A549 (cell line): Measurements from ENCODE around the gene C20orf141. TPM values are rescaled to one million over a fixed set of nuclear protein-coding genes. Genes with fewer than 3 reads are reported as not detected.

ENCODE experiments used
- ATAC-seq, 2 experiments: fragments of 200-7000 bp in 1 of 2; fragments of >200 bp in 1 of 2; cut with Nextera tagmentation in 1 of 2; cut with Tn5 transposase in 1 of 2; 3 replicates each; pipeline versions ENCODE4 v1.8.0 to v1.9.1; 2018 to 2020; ENCODE audit warnings: mild to moderate bottlenecking in 1 of 2, moderate library complexity in 1 of 2
- CTCF ChIA-PET: fragments of 300-600 bp; sonication (Branson Sonifier 250); formaldehyde crosslinking; extraction: SDS; loops from one replicate; lab custom pipeline; 2021; ENCODE audit warnings: antibody characterized with exemption, inconsistent platforms; lab: Yijun Ruan, JAX
- POLR2A ChIA-PET: fragments of 350-600 bp; formaldehyde crosslinking; extraction: SDS; loops from one replicate; lab custom pipeline; 2021; ENCODE audit warnings: antibody characterized with exemption, inconsistent platforms; lab: Yijun Ruan, JAX
- DNase-seq, 2 experiments: peaks; one replicate each; pipeline versions ENCODE4 v3.0.0 to v3.0.0-alpha.2; 2011 to 2016; ENCODE audit warnings: low read depth in 1 of 2, low spot score in 1 of 2
- FAIRE-seq: peaks from 2 replicates; lab custom pipeline; 2011; peaks lifted over from hg19 to GRCh38; lab: Jason Lieb, UNC
- H3K27ac ChIP-seq, 2 experiments: fragments of >200 bp; sonication (Bioruptor Twin); formaldehyde crosslinking; 3 replicates each; pipeline ENCODE4 v1.5.1; 2016 to 2017
- H3K4me1 ChIP-seq: fragments of >200 bp; sonication (Bioruptor Twin); formaldehyde crosslinking; 3 replicates; pipeline ENCODE4 v1.6.1; 2016
- H3K4me2 ChIP-seq: fragments of >200 bp; sonication (Bioruptor Twin); formaldehyde crosslinking; 3 replicates; pipeline ENCODE4 v1.6.1; 2016
- H3K4me3 ChIP-seq: fragments of >200 bp; sonication (Bioruptor Twin); formaldehyde crosslinking; 3 replicates; pipeline ENCODE4 v1.5.1; 2016
- H3K9me3 ChIP-seq: fragments of >200 bp; sonication (Bioruptor Twin); formaldehyde crosslinking; 3 replicates; pipeline ENCODE4 v1.6.1; 2016
- CBX8 ChIP-seq: fragments of 200-600 bp; sonication (generic); IDR thresholded peaks from 2 replicates; pipeline ENCODE4 v1.6.1; 2016
- CEBPB ChIP-seq, 2 experiments: fragments of >200 bp in 1 of 2; sonication (Bioruptor Twin) in 1 of 2; formaldehyde crosslinking in 1 of 2; IDR thresholded peaks; 2 replicates each; pipeline ENCODE4 v1.6.1; 2012 to 2016
- CTCF ChIP-seq: fragments of >200 bp; sonication (Bioruptor Twin); formaldehyde crosslinking; IDR thresholded peaks from 3 replicates; pipeline ENCODE4 v1.5.1; 2016
- EHF ChIP-seq: fragments of 250-450 bp; sonication (Bioruptor Pico); IDR thresholded peaks from 2 replicates; pipeline ENCODE4 v1.5.0; 2020; ENCODE audit warnings: mild to moderate bottlenecking
- ELK1 ChIP-seq: fragments of 150-350 bp; IDR thresholded peaks from 2 replicates; pipeline ENCODE4 v1.6.1; 2014; ENCODE audit warnings: low read depth, mild to moderate bottlenecking, low read length
- FOSB ChIP-seq: fragments of 250-450 bp; sonication (Bioruptor Pico); IDR thresholded peaks from 2 replicates; pipeline ENCODE4 v1.5.0; 2020; ENCODE audit warnings: mild to moderate bottlenecking, moderate library complexity
- FOXS1 ChIP-seq: fragments of 250-450 bp; sonication (Bioruptor Pico); IDR thresholded peaks from 2 replicates; pipeline ENCODE4 v1.5.0; 2020; ENCODE audit warnings: mild to moderate bottlenecking, moderate library complexity
- GATA3 ChIP-seq: IDR thresholded peaks from 2 replicates; pipeline ENCODE4 v1.6.1; 2012; ENCODE audit warnings: borderline replicate concordance
- JUN ChIP-seq, 2 experiments: fragments of >200 bp; sonication (Bioruptor Twin); formaldehyde crosslinking; IDR thresholded peaks; 2 replicates in 1 of 2; 3 replicates in 1 of 2; pipeline ENCODE4 v1.6.1; 2016 to 2017
- JUNB ChIP-seq: fragments of >200 bp; sonication (Bioruptor Twin); formaldehyde crosslinking; IDR thresholded peaks from 2 replicates; pipeline ENCODE4 v1.6.1; 2016
- MAX ChIP-seq: IDR thresholded peaks from 2 replicates; pipeline ENCODE4 v1.6.1; 2012
- MAZ ChIP-seq: fragments of 150-350 bp; IDR thresholded peaks from 2 replicates; pipeline ENCODE4 v1.6.1; 2014; ENCODE audit warnings: antibody characterized with exemption, low read depth, low read length, borderline replicate concordance
- MYC ChIP-seq: IDR thresholded peaks from 2 replicates; pipeline ENCODE4 v1.6.1; 2012; ENCODE audit warnings: mild to moderate bottlenecking, inconsistent platforms, low read length, improper control_type of control experiment, borderline replicate concordance
- NPAS2 ChIP-seq: fragments of 250-450 bp; sonication (Bioruptor Pico); IDR thresholded peaks from 2 replicates; pipeline ENCODE4 v1.8.0; 2022; ENCODE audit warnings: mild to moderate bottlenecking, moderate library complexity, borderline replicate concordance
- PHF8 ChIP-seq: fragments of 200-600 bp; sonication (generic); IDR thresholded peaks from 2 replicates; pipeline ENCODE4 v1.6.1; 2016; ENCODE audit warnings: low read depth, mild to moderate bottlenecking, antibody characterized with exemption, moderate library complexity, borderline replicate concordance
- POLR2AphosphoS2 ChIP-seq: conservative IDR thresholded peaks from 2 replicates; pipeline ENCODE4 v1.6.1; 2012; ENCODE audit warnings: low read length, improper control_type of control experiment, inconsistent platforms
- RAD21 ChIP-seq, 2 experiments: fragments of >200 bp in 1 of 2; sonication (Bioruptor Twin) in 1 of 2; formaldehyde crosslinking in 1 of 2; IDR thresholded peaks in 1 of 2; conservative IDR thresholded peaks in 1 of 2; 2 replicates in 1 of 2; 3 replicates in 1 of 2; pipeline ENCODE4 v1.6.1; 2012 to 2018; ENCODE audit warnings: inconsistent platforms in 1 of 2
- RARB ChIP-seq: fragments of 250-450 bp; sonication (Bioruptor Pico); IDR thresholded peaks from 2 replicates; pipeline ENCODE4 v1.8.0; 2021; ENCODE audit warnings: mild to moderate bottlenecking, moderate library complexity
- RFX5 ChIP-seq: fragments of 450-650 bp; IDR thresholded peaks from 2 replicates; pipeline ENCODE4 v1.7.1; 2014; ENCODE audit warnings: antibody characterized with exemption, mild to moderate bottlenecking, moderate library complexity
- RNF2 ChIP-seq: fragments of 200-600 bp; sonication (generic); IDR thresholded peaks from 2 replicates; pipeline ENCODE4 v1.6.1; 2016; ENCODE audit warnings: low read depth, mild to moderate bottlenecking, antibody characterized with exemption, moderate library complexity, borderline replicate concordance
- TFCP2L1 ChIP-seq: fragments of 250-450 bp; sonication (Bioruptor Pico); IDR thresholded peaks from 2 replicates; pipeline ENCODE4 v1.5.0; 2021; ENCODE audit warnings: mild to moderate bottlenecking
- TP53 ChIP-seq: fragments of 250-450 bp; sonication (Bioruptor Pico); IDR thresholded peaks from 2 replicates; pipeline ENCODE4 v1.5.0; 2021; ENCODE audit warnings: mild to moderate bottlenecking, moderate library complexity
- ZSCAN20 ChIP-seq: fragments of 250-450 bp; sonication (Bioruptor Pico); IDR thresholded peaks from 2 replicates; pipeline ENCODE4 v1.8.0; 2022; ENCODE audit warnings: mild to moderate bottlenecking, moderate library complexity
- WGBS: methylation state at CpG from one replicate; pipeline ENCODE4 v1.1.6; 2017; ENCODE audit errors: missing lambda C conversion rate; 5-methylcytosine and 5-hydroxymethylcytosine counted together
- polyA plus RNA-seq, 4 experiments: library from polyadenylated mRNA; depleted of rRNA in 3 of 4; stranded (reverse); fragments of >200 nt; fragmentation: RNase III in 1 of 4; extraction: RNeasy Plus Mini Kit Qiagen cat#74134 plus additional on column Dnase treatment in 1 of 4; gene quantifications; 2 replicates in 3 of 4; 3 replicates in 1 of 4; pipeline ENCODE4 v1.2.3, GENCODE V29; 2011 to 2017

C20orf141 gene
- polyA plus RNA-seq, 2 of the 4 experiments (the other 2 are of a cell fraction) = 0.16 to 0.56 TPM

- peak overlapping the region; percentile 19 to 66; a peak in 4 of 6 replicates for H3K27ac ChIP-seq
- ChIA-PET CTCF (interaction anchor here (1.8 kb wide), 1 partner anchor 69 kb away, joined by 5 read pairs; no protein-coding TSS in a partner anchor), POLR2A (interaction anchor here (1.5 kb wide), 1 partner anchor 12 kb away, joined by 7 read pairs; no protein-coding TSS in a partner anchor)
- WGBS = 18% methylated on average over 4 of the region's 5 CpGs
- H3K9me3 ChIP-seq = no peaks in the 10 kb centered on the region
- FAIRE-seq (no peak), ATAC-seq (peak; percentile 68 to 75), DNase-seq (no peak)
- H3K4me2 ChIP-seq = peak overlapping the region; percentile 78
- H3K4me1 ChIP-seq = peaks cover 6% of the 10 kb centered on the region
- H3K4me3 ChIP-seq = peak overlapping the region; percentile 35
- TF ChIP-seq PHF8 (no peak), MAZ (no peak), JUN (IDR thresholded peaks at IDR 0.05) (0 out of 5 replicates have a peak, but pooled peaks of 1 of the 2 experiments have one; percentile 17), RNF2 (no peak)
Measured at GRCh38 chr20:2822073-2822472, 7.3 kb downstream of the C20orf141 start.

GRCh38 chr20:2825761-2826160 is 11.0 kb downstream of the C20orf141 start:
- Histone ChIP-seq H3K4me2 (no peak overlapping the region), H3K4me3 (no peak overlapping the region), H3K27ac (no peak overlapping the region), H3K4me1 (peaks cover 6% of the 10 kb centered on the region), H3K9me3 (no peaks in the 10 kb centered on the region)
- TF ChIP-seq FOXS1 (CRISPR knock-in tag) (no peak), TFCP2L1 (CRISPR knock-in tag) (no peak), NPAS2 (CRISPR knock-in tag) (no peak), CBX8 (no peak), RARB (CRISPR knock-in tag) (no peak), TP53 (CRISPR knock-in tag) (no peak), JUNB (no peak), CTCF (no peak), RAD21 (conservative IDR thresholded peaks at IDR 0.05 in 1 of 2, IDR thresholded peaks at IDR 0.05 in 1 of 2) (no peak), GATA3 (no peak), MYC (no peak), FOSB (CRISPR knock-in tag) (no peak), MAX (no peak), ZSCAN20 (no peak), POLR2AphosphoS2 (no peak), ELK1 (no peak), EHF (CRISPR knock-in tag) (no peak), CEBPB (IDR thresholded peaks at IDR 0.05) (no peak), PHF8 (no peak), RFX5 (no peak)
- ATAC-seq (no peak), FAIRE-seq (peak; percentile 36), DNase-seq (no peak)
- CTCF ChIA-PET = no interaction called here
- POLR2A ChIA-PET = no interaction called here
- 89% methylated on average over 2 of the region's 2 CpGs for WGBS
